LNCaP clone FGC (cell line): ENCODE data around the gene COBL.
A peak's percentile ranks its signal among the peaks of the same experiment; 100 is the strongest.

ENCODE experiments used
- DNase-seq: peaks from one replicate; pipeline ENCODE4 v3.0.0-alpha.2; 2011; ENCODE audit warnings: low read depth
- H3K4me3 ChIP-seq: 2 replicates; pipeline ENCODE4 v1.5.1; 2011; ENCODE audit warnings: mild to moderate bottlenecking, low read depth, low read length, control low read depth
- CTCF ChIP-seq: IDR thresholded peaks from 2 replicates; pipeline ENCODE4 v1.5.1; 2012; ENCODE audit warnings: mild to moderate bottlenecking; ENCODE audit not compliant: control insufficient read depth, insufficient read depth; ENCODE audit errors: extremely low read depth

The COBL gene

GRCh38 chr7:51316666-51317581 is at the start of gene COBL:
Gene COBL, minus strand, starts transcription at chr7:51316809. Its CDS starts 176 bp downstream, at chr7:51316633.
- no peak for TF ChIP-seq CTCF
- H3K4me3 ChIP-seq, result peak within 1 kb of the TSS; percentile 88
- DNase-seq, result no peak

GRCh38 chr7:51366172-51366728 is 49.6 kb upstream of the COBL start:
- DNase-seq, result no peak
- H3K4me3 ChIP-seq, result no peak overlapping the region
- TF ChIP-seq CTCF, result no peak

GRCh38 chr7:51357821-51358220 is 41.2 kb upstream of the COBL start:
- no peak overlapping the region for H3K4me3 ChIP-seq
- DNase-seq, result no peak
- peak; percentile 56 for TF ChIP-seq CTCF

GRCh38 chr7:51356849-51357516 is 40.4 kb upstream of the COBL start:
- no peak overlapping the region for H3K4me3 ChIP-seq
- TF ChIP-seq CTCF, result no peak
- DNase-seq, result no peak

GRCh38 chr7:51354897-51355296 is 38.3 kb upstream of the COBL start:
- no peak for DNase-seq
- no peak overlapping the region for H3K4me3 ChIP-seq
- no peak for TF ChIP-seq CTCF

- H3K4me3 ChIP-seq, result no peak overlapping the region
- TF ChIP-seq CTCF, result no peak
- DNase-seq, result no peak
These were observed 37.8 kb upstream of the COBL start for GRCh38 chr7:51354434-51354833.
